HCT116 (cell line): ENCODE data around the gene CTTN. TPM values are rescaled to one million over a fixed set of nuclear protein-coding genes. Genes with fewer than 3 reads are reported as not detected.

Experiments used
- ATAC-seq: fragments of 200-7000 bp; cut with Tn5 transposase; 2 replicates; pipeline ENCODE4 v1.9.1; 2020; ENCODE audit warnings: mild to moderate bottlenecking, moderate library complexity
- BruUV-seq: library from RNA; stranded (reverse); fragments of 400-500 nt; replicated peaks from 2 replicates; lab custom pipeline; 2021; lab: Mats Ljungman, UMichigan
- CTCF ChIA-PET: fragments of 300-600 bp; sonication (Branson Sonifier 250); formaldehyde crosslinking; loops from one replicate; lab custom pipeline; 2021; ENCODE audit warnings: antibody characterized with exemption; lab: Charles Lee
- POLR2A ChIA-PET: fragments of 300-600, 350-600 bp; sonication (Branson Sonifier 250); formaldehyde crosslinking; loops from one replicate; lab custom pipeline; 2021; ENCODE audit warnings: antibody characterized with exemption; lab: Charles Lee
- RAD21 ChIA-PET, 2 experiments: fragments of 300-600 bp; sonication (Branson Sonifier 250); formaldehyde crosslinking; loops; one replicate each; lab custom pipeline; 2023; ENCODE audit warnings: low total read pairs in 2 of 2; ENCODE audit not compliant: uncharacterized antibody in 2 of 2, unreplicated experiment in 2 of 2, low non-redundant PET in 1 of 2; lab: Charles Lee
- DNase-seq: peaks from one replicate; pipeline ENCODE4 v3.0.0-alpha.2; 2010; ENCODE audit warnings: low read depth, low spot score
- H2AFZ ChIP-seq: fragments of 200-600 bp; shearing (Covaris generic), sonication (generic); 2 replicates; pipeline ENCODE4 v1.6.1; 2017; ENCODE audit warnings: low read depth, mixed run types, mixed read lengths, antibody characterized with exemption, low read length; ENCODE audit not compliant: poor library complexity, severe bottlenecking
- H3K27ac ChIP-seq: 2 replicates; pipeline ENCODE4 v1.5.1; 2012; ENCODE audit warnings: low read depth, low read length
- H3K27me3 ChIP-seq: fragments of 200-600 bp; sonication (generic); 2 replicates; pipeline ENCODE4 v1.6.1; 2016; ENCODE audit warnings: mixed run types, low read length, mixed read lengths; ENCODE audit not compliant: insufficient read depth
- H3K36me3 ChIP-seq, 2 experiments: fragments of 200-500 bp in 1 of 2; fragments of 200-600 bp in 1 of 2; sonication (Bioruptor generic) in 1 of 2; sonication (generic) in 1 of 2; 2 replicates each; pipeline versions ENCODE4 v1.5.1 to v1.6.1; 2014 to 2016; ENCODE audit warnings: low read length in 2 of 2, inconsistent platforms in 1 of 2, mixed read lengths in 1 of 2, mixed run types in 1 of 2; ENCODE audit not compliant: insufficient read depth in 2 of 2, control insufficient read depth in 1 of 2
- H3K4me1 ChIP-seq, 2 experiments: fragments of 200-600 bp in 1 of 2; sonication (generic) in 1 of 2; 2 replicates each; pipeline versions ENCODE4 v1.5.1 to v1.6.1; 2012 to 2017; ENCODE audit warnings: low read length in 2 of 2, inconsistent platforms in 1 of 2, mild to moderate bottlenecking in 1 of 2, mixed read lengths in 1 of 2, mixed run types in 1 of 2, moderate library complexity in 1 of 2; ENCODE audit not compliant: insufficient read depth in 2 of 2, control insufficient read depth in 1 of 2
- H3K4me2 ChIP-seq: fragments of 200-600 bp; sonication (generic); 2 replicates; pipeline ENCODE4 v1.6.1; 2017; ENCODE audit warnings: mixed run types, low read length, mixed read lengths
- H3K4me3 ChIP-seq, 2 experiments: fragments of 200-600 bp in 1 of 2; sonication (generic) in 1 of 2; replicated peaks in 1 of 2; 2 replicates each; pipeline ENCODE4 v1.5.1; 2011 to 2016; ENCODE audit warnings: low read length in 2 of 2, control low read depth in 1 of 2, low read depth in 1 of 2, mild to moderate bottlenecking in 1 of 2, mixed read lengths in 1 of 2, mixed run types in 1 of 2
- H3K79me2 ChIP-seq: fragments of 200-600 bp; sonication (generic); 2 replicates; pipeline ENCODE4 v1.6.1; 2017; ENCODE audit warnings: mild to moderate bottlenecking, mixed run types, low read length, moderate library complexity, mixed read lengths; ENCODE audit not compliant: insufficient read depth
- H3K9ac ChIP-seq: fragments of 200-600 bp; sonication (generic); 2 replicates; pipeline ENCODE4 v1.6.1; 2016; ENCODE audit warnings: low read length, mixed read lengths
- H3K9me2 ChIP-seq: fragments of 200-600 bp; sonication (generic), shearing (Covaris generic); 2 replicates; pipeline ENCODE4 v1.6.1; 2017; ENCODE audit warnings: mixed run types, mild to moderate bottlenecking, moderate library complexity; ENCODE audit not compliant: insufficient read depth
- H3K9me3 ChIP-seq, 2 experiments: fragments of 200-500 bp in 1 of 2; fragments of 200-600 bp in 1 of 2; sonication (Bioruptor generic) in 1 of 2; sonication (generic) in 1 of 2; 2 replicates each; pipeline ENCODE4 v1.6.1; 2014 to 2017; ENCODE audit warnings: low read length in 2 of 2, mixed read lengths in 2 of 2, inconsistent platforms in 1 of 2, low read depth in 1 of 2, mild to moderate bottlenecking in 1 of 2, mixed run types in 1 of 2, moderate library complexity in 1 of 2; ENCODE audit not compliant: control insufficient read depth in 1 of 2, insufficient read depth in 1 of 2
- H4K20me1 ChIP-seq: fragments of 200-600 bp; sonication (generic), shearing (Covaris generic); 2 replicates; pipeline ENCODE4 v1.6.1; 2017; ENCODE audit warnings: mixed run types, mild to moderate bottlenecking, moderate library complexity; ENCODE audit not compliant: insufficient read depth
- ATF3 ChIP-seq: IDR thresholded peaks from 2 replicates; pipeline ENCODE4 v1.6.1; 2012
- CBX3 ChIP-seq: IDR thresholded peaks from 2 replicates; pipeline ENCODE4 v1.6.1; 2012; ENCODE audit warnings: low read depth
- CEBPB ChIP-seq: IDR thresholded peaks from 2 replicates; pipeline ENCODE4 v1.6.1; 2012; ENCODE audit warnings: low read depth
- EGR1 ChIP-seq: IDR thresholded peaks from 2 replicates; pipeline ENCODE4 v1.6.1; 2012; ENCODE audit warnings: low read depth
- ELF1 ChIP-seq: IDR thresholded peaks from 2 replicates; pipeline ENCODE4 v1.6.1; 2012; ENCODE audit warnings: low read depth, borderline replicate concordance
- EZH2 ChIP-seq: fragments of 200-600 bp; sonication (generic); IDR thresholded peaks from 2 replicates; pipeline ENCODE4 v1.6.1; 2017; ENCODE audit warnings: antibody characterized with exemption, mixed run types
- EZH2phosphoT487 ChIP-seq: fragments of 200-600 bp; IDR thresholded peaks from 2 replicates; pipeline ENCODE4 v1.6.1; 2018; ENCODE audit warnings: antibody characterized with exemption, borderline replicate concordance
- FOSL1 ChIP-seq: IDR thresholded peaks from 2 replicates; pipeline ENCODE4 v1.6.1; 2012; ENCODE audit warnings: low read depth
- JUND ChIP-seq: IDR thresholded peaks from 2 replicates; pipeline ENCODE4 v1.6.1; 2012
- MAX ChIP-seq: IDR thresholded peaks from 2 replicates; pipeline ENCODE4 v1.6.1; 2012
- POLR2A ChIP-seq: IDR thresholded peaks from 2 replicates; pipeline ENCODE4 v1.7.0; 2011; ENCODE audit warnings: borderline replicate concordance; ENCODE audit not compliant: insufficient read depth, insufficient read length; ENCODE audit errors: extremely low read depth
- POLR2AphosphoS5 ChIP-seq: IDR thresholded peaks from 2 replicates; pipeline ENCODE4 v1.6.1; 2011; ENCODE audit warnings: mild to moderate bottlenecking, low read depth, low read length, moderate library complexity
- RAD21 ChIP-seq: IDR thresholded peaks from 2 replicates; pipeline ENCODE4 v1.6.1; 2012; ENCODE audit warnings: low read depth, mild to moderate bottlenecking
- SIN3A ChIP-seq: IDR thresholded peaks from 2 replicates; pipeline ENCODE4 v1.6.1; 2012; ENCODE audit warnings: low read depth
- SP1 ChIP-seq: IDR thresholded peaks from 2 replicates; pipeline ENCODE4 v1.6.1; 2012; ENCODE audit warnings: low read depth
- SRF ChIP-seq: IDR thresholded peaks from 2 replicates; pipeline ENCODE4 v1.6.1; 2012; ENCODE audit warnings: low read depth
- TCF7L2 ChIP-seq: IDR thresholded peaks from 2 replicates; pipeline ENCODE4 v1.7.0; 2011; ENCODE audit warnings: borderline replicate concordance, inconsistent platforms; ENCODE audit not compliant: insufficient read depth, insufficient read length; ENCODE audit errors: extremely low read depth
- YY1 ChIP-seq: IDR thresholded peaks from 2 replicates; pipeline ENCODE4 v1.6.1; 2011; ENCODE audit warnings: low read length, low read depth, moderate library complexity, mild to moderate bottlenecking; ENCODE audit not compliant: insufficient replicate concordance; ENCODE audit errors: extremely low read depth
- ZBTB33 ChIP-seq: IDR thresholded peaks from 2 replicates; pipeline ENCODE4 v1.6.1; 2011; ENCODE audit warnings: mild to moderate bottlenecking, low read length, moderate library complexity; ENCODE audit not compliant: insufficient replicate concordance; ENCODE audit errors: extremely low read depth
- ZFX ChIP-seq: fragments of 450-650 bp; IDR thresholded peaks from 2 replicates; pipeline ENCODE4 v1.6.1; 2017
- intact Hi-C: fragments of 100-400 bp; cut with micrococcal nuclease; formaldehyde crosslinking; loops from 2 replicates; pipeline ENCODE4 v1.10.0; 2022
- total RNA-seq: library from RNA; stranded (reverse); gene quantifications from one replicate; pipeline ENCODE4 v1.2.1, GENCODE V29; 2021; ENCODE audit not compliant: unreplicated experiment

Gene CTTN
- total RNA-seq, 1 experiment from 2014 or later, result 249 TPM

GRCh38 chr11:70433526-70433925, 35.2 kb downstream of the CTTN start (continued):
- TF ChIP-seq ZBTB33, result no peak
- TF ChIP-seq ATF3, result no peak
- no peak for TF ChIP-seq EGR1
- no peak for TF ChIP-seq RAD21
- TF ChIP-seq CBX3, result no peak
- no peak for TF ChIP-seq ZFX
- TF ChIP-seq SP1, result no peak
- TF ChIP-seq SRF, result no peak
- no peak for TF ChIP-seq ELF1
- TF ChIP-seq SIN3A, result no peak
- TF ChIP-seq YY1, result no peak
- no peak for TF ChIP-seq FOSL1
- no peak for TF ChIP-seq TCF7L2

DNA sequence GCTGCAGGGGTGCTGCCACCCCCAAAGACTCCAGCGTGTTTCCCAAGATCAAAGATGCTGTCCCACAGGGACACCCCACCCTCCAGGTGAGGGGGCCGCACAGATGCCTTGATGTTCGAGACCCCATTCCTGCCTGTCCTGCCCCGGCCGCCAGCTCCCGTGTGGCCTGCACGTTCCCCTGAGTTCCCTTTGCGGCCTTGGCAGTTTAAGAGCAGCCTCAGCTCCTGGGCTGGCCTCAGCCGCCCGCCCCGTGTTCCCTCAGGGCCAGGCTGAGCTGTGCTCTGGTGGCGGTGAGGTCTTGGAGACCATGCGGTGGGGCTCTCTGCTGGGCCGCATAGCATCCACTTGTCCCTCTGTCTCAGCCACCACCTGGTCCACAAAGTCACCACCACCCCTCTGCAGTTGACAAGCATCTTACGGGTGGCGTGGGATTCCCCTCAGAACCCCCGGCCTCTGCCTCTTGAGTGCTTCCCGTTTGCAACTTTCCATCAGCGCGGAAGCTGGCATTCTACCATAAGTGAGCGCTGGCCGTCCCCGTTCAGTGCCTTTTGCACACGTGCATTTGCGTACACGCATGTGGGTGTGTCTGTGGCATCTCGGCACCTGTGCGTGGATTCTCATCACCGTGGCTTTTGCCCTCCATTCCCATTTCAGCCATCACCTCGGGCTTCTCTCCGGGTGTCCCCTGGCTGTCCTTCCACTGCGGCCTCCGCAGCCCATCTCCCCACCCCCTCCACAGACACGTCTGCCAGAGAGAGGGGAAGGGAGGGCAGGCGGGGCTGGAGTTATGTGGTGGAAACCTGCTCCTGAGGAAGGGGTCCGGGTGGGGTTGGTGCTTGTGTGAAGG, 35.9 kb downstream of the CTTN start:
- Histone ChIP-seq H3K9ac (no peak overlapping the region), H2AFZ (no peak overlapping the region), H3K9me3 (no peaks in the 10 kb centered on the region), H3K36me3 (peaks cover 47 to 56% of the 10 kb centered on the region in 2 experiments; a peak in 3 of 4 replicates), H3K4me2 (no peak overlapping the region), H3K4me1 (no peaks in the 10 kb centered on the region), H3K27me3 (no peaks in the 10 kb centered on the region), H3K27ac (no peak overlapping the region), H3K79me2 (no peaks in the 10 kb centered on the region), H4K20me1 (no peaks in the 10 kb centered on the region), H3K9me2 (no peaks in the 10 kb centered on the region), H3K4me3 (no peak overlapping the region)
- ATAC-seq, result no peak
- BruUV-seq, result no TSS peak
- ChIA-PET CTCF (no interaction called here), RAD21 (no interaction called here), POLR2A (no interaction called here)
- no peak for DNase-seq
- intact Hi-C loops, result no loop called here
- no peak for TF ChIP-seq CEBPB
- no peak for TF ChIP-seq ATF3
- TF ChIP-seq YY1, result no peak
- TF ChIP-seq EZH2phosphoT487, result no peak
- no peak for TF ChIP-seq JUND
- no peak for TF ChIP-seq ELF1
- no peak for TF ChIP-seq TCF7L2
- TF ChIP-seq ZBTB33, result no peak
- TF ChIP-seq SP1, result no peak
- no peak for TF ChIP-seq SIN3A
- TF ChIP-seq EZH2, result no peak
- no peak for TF ChIP-seq POLR2A
- no peak for TF ChIP-seq FOSL1
- TF ChIP-seq RAD21, result no peak
- TF ChIP-seq EGR1, result no peak
- no peak for TF ChIP-seq POLR2AphosphoS5
- TF ChIP-seq MAX, result no peak
